Measurements from ENCODE around the gene ZNF841. TPM values are rescaled to one million over a fixed set of nuclear protein-coding genes. Genes with fewer than 3 reads are reported as not detected.
"Not testable (repeated sequence)": the region's sequence is repeated elsewhere in the genome, so short reads cannot be mapped to it uniquely, and the experiment has no call there.

ZNF841 gene
- 10 to 100 TPM; 10.4 to 12.1 TPM for total RNA-seq
- long read RNA-seq, partial matches to known transcripts, result 0 of 3 reads
- long read RNA-seq, other reads (novel, unspliced or antisense), result 3 of 3 reads

DNA sequence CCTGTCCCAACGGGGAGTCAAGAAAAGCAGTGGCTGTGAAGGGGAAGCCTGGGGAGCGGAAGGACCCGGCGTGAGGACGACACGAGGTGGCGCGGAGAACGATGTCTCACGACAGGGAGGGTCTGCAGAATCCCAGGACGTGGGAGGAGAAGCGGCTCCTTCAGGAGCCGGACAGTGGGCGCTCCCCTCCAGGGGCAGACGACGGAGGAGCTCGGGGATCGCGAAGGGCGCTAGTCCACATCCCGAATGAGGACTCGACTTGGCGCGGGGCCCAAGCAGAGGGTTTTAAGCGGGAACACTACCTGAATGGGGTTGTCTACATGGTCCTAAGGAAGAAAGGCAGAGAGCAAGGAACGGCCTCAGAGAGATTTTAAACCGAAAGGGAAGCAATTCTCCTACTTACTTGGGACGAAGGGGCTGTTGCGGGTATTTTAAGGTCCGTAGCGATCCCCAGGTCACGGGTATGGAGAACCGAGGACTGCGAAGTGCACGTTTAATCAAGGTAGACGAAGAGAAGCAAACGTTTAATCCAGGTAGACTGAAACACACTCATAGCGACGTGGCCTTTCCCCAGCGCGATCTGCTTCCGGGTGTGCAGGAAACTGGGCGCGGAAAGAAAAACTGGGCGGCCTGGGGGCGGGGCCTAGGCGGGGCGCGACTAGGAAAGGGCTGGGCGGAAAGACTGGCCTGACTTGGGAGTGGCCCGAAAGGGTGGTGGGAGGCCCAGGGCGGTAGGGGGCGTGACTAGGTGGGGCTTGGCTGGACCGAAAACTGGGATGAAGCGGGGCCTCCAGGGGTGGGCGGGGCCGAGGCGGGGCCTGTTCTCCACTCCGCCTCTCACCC is at the start of gene ZNF841:
ZNF841 (minus strand) TSS at position 594 of the 843 bp plus-strand sequence. CDS start 10,964 bp downstream, outside the sequence.
- DNase-seq, result peak; percentile 96
- intact Hi-C loops (cut with DNase I), result no loop called here
- ATAC-seq, result peak; percentile 100

DNA sequence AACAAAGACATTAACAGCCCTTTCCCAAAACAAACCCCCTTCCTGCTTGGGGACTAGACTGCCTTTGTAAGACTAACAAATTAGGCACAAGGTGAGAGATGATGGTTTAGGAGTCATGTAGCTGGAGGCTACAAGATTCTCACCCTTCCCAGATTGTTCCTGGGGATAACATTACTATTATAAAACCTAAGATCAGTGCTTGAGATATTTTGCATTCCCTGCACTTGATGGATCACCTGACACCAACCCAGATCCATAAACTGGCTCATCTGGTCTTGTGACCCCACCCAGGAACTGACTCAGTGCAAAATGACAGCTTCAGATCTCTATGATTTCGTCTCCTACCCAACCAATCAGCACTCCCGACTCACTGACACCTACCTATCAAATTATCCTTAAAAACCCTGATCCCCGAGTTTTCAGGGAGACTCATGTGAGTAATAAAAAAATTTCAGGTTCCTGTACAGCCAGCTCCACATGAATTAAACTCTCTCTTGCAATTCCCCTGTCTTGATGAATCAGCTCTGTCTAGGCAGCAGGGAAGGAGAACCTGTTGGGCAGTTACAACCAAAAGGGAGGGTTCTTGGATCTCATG is 46.5 kb upstream of the ZNF841 start:
- ATAC-seq, result no peak
- intact Hi-C loops (cut with DNase I), result no loop called here
- DNase-seq, result no peak

DNA sequence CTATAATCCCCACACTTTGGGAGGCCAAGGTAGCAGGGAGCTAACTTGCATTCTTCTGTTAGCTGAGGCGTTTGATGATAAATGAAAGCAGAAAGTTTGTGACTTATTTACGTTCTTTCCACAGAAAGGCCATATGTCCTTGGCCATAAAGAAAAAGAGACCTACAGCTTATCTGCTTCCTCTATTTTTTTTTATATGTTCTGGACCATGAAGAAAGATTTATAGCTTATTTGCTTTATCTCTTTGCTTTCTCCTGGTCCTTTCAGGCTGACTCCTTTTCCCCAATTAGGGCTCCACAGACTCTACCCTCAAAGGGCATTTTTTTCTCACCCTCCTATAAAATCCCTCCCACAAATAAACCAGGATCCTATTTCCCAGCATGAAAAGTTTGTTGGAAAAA is 45.6 kb upstream of the ZNF841 start:
- intact Hi-C loops (cut with DNase I), result no loop called here
- ATAC-seq, result no peak
- no peak for DNase-seq

DNA sequence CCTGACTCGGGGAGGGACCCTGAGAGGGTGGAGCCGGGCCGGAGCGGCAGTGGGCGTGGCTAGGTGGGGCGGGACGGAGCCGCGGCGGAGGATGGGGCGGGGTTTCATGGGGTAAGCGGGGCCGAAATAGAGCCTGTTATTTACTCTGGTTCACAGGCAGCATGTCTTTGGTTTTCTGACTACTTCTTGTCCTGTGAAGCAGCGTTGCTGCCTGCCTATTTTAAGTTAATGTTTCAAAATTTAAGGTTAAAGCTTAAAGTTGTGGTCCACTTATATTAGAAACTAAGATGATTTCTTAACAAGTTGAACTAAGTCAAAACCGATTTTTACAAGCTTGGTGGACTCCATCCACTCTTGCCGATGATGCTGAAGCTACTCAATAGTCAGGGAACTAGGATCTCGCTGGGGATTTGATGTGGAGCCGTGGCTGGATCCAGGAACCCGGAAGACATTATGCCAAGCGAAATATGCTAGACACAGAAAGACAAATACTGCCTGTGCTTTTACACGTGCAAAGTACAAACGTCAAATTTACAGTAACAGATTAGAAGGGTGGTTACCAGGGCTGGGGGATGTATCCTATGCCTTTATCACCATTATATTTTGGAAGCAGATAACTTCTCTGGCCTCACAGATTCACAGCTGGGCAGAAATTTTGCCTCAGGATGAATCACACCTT is 44.6 kb upstream of the ZNF841 start:
- peak; percentile 100 for ATAC-seq
- intact Hi-C loops (cut with DNase I), result no loop called here
- no peak for DNase-seq

DNA sequence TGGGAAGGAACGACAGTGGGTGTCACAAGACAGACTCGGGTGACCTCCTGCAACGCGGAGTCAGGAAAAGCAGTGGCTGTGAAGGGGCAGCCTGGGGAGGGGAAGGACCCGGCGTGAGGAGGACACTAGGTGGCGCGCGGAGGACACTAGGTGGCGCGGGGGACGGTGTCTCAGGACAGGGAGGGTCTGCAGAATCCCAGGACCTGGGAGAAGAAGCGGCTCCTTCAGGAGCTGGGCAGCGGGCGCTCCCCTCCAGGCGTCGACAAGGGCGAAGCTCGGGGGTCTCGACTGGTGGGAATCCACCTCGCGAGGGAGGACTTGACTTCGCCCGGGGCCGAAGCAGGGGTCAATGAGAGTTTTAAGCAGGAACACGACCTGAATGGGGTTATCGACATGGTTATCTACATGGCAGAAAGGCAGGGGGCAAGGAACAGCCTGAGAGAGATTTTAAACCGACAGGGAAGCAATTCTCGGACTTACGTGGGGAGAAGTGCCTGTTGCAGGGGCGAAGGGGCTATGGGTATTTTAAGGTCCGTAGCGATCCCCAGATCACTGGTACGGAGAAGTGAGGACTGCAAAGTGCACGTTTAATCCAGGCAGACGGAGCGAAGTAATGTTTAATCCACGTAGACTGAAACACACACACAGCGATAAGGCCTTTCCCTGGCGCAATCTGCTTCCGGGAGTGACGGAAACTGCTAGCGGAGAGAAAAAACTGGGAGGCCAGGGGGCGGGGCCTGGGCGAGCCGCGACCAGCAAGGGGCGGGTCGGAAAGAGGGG is 43.9 kb upstream of the ZNF841 start, which contains the start of gene ZNF616:
ZNF616 (minus strand) TSS at position 687 of the 780 bp plus-strand sequence. CDS start 9,426 bp downstream, outside the sequence.
- DNase-seq, result peak; percentile 97
- peak; percentile 95 to 96 for ATAC-seq
- intact Hi-C loops (cut with DNase I), result loop anchor here (1.0 to 5.0 kb wide), 2 partner anchors 98 kb away; no protein-coding TSS in a partner anchor

DNA sequence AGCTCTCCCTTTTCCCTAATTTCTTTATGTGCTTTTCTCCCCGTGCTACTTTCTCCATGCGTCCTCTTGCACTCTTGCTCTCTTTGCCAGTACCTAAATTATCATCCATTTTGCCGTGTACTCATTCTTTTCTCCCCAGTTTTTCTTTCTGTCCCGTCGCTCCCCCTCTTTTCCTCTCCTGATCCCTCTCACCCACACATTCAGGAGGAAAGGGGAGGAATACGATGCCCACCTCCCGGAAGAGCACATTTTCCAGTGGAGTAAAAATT is 43.4 kb upstream of the ZNF841 start:
- intact Hi-C loops (cut with DNase I), result loop anchor here (1.0 to 5.0 kb wide), 2 partner anchors 98 kb away; no protein-coding TSS in a partner anchor
- ATAC-seq, result no peak
- DNase-seq, result no peak

DNA sequence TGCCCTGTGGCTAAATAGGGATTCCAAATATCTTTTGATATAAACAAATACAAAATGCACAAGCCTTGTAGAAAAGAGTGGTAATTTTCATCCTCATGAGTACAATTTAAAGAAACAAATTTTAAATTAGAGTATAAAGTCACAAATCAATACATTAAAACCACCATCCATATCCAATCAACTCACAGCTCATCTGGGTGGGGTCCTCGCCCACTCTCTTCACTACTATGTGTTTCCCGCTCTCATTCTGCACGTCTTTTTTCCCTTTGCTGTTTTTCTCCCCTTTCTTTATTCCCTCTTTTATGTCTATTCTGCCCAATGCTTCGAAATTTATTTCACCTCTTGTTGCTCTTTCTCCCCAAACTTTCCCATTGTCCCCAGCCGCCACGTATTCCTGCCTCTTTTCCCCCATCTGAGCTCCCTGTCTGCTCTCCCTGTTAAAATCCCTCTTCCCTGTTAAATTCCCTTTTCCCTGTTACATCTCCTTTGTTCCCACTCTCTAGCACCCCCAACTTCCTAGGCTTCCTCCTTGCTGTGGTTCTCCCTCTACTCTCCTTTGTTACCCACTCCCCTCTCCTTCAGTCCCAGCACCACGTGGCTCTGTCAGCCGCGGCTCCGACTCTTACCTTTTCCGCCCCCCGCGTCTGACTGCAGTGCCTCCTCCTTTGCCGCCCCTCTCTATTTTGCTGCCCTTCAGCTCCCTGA is 42.9 kb upstream of the ZNF841 start:
- ATAC-seq (peak in 1 of 2 donors; percentile 25), DNase-seq (peak; percentile 29)
- intact Hi-C loops (cut with DNase I), result loop anchor here in 1 of 2 donors (5.0 kb wide), 1 partner anchor 99 kb away; no protein-coding TSS in a partner anchor

DNA sequence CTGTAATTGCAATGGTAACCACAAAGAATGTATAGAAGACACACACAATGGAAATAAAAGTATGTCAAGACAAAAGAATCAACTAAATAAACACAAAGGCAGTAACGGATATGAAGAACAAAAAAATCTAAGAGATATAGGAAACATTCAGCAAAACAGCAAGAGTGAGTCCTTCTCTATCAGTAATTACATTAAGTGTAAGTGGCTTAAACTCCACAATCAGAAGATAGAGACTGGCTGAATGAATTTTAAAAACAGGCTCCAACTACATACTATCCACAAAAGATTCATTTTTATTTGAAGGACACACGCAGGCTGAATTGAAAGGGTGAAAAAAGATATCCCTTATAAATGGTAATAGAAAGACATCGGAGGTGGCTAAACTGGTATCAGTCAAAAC is 24.7 kb upstream of the ZNF841 start:
- DNase-seq (no peak), ATAC-seq (no peak)
- intact Hi-C loops (cut with DNase I), result no loop called here

DNA sequence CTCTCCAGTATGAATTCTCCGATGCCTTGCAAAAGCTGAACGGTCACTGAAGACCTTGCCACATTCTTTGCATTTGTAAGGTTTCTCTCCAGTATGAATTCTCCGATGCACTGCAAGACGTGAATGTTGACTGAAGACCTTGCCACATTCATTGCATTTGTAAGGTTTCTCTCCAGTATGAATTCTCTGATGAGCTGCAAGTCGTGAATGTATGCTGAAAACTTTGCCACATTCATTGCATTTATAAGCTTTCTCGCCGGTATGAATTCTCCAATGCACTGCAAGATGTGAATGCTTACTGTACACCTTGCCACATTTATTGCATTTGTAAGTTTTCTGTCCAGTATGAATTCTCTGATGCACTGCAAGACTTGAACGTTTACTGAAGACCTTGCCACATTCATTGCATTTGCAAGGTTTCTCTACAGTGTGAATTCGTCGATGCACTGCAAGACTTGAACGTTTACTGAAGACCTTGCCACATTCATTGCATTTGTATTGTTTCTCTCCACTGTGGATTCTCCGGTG is 20.0 kb upstream of the ZNF841 start:
- intact Hi-C loops (cut with DNase I), result no loop called here
- DNase-seq, result no peak
- ATAC-seq, result no peak

DNA sequence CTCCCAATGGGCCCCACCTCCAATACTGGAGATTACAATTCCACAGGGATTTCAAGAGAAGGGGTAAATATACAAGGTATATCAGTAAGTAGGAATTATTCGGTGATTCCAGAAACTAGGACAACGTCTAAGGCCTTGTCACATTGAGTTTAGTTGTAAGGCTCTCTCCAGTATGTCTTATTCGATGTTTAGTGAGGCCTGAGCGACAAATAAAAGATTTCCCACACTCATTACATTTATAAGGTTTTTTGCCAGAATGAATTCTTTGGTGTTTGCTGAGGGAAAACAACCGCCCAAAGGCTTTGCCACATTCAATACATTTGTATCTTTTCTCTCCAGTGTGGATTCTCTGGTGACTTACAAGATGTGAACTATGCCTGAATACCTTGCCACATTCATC is 19.1 kb upstream of the ZNF841 start:
- no peak for ATAC-seq
- intact Hi-C loops (cut with DNase I), result no loop called here
- no peak for DNase-seq

DNA sequence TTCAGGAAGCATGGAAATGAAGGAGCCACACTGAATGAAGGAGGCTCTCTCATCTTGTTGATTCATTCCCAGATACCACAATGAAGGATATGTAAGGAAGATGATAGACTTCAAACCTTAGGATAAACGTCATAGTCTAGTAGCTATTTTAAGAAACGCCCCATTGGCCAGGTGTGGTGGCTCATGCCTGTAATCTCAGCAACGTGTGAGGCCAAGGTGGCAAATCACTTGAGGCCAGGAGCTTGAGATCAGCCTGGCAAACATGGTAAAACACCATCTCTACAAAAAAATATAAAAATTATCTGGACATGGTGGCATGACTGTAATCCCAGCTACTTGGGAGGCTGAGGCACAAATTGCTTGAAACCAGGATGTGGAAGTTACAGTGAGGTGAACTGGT is 17.1 kb upstream of the ZNF841 start:
- no peak for DNase-seq
- ATAC-seq, result no peak
- intact Hi-C loops (cut with DNase I), result no loop called here

DNA sequence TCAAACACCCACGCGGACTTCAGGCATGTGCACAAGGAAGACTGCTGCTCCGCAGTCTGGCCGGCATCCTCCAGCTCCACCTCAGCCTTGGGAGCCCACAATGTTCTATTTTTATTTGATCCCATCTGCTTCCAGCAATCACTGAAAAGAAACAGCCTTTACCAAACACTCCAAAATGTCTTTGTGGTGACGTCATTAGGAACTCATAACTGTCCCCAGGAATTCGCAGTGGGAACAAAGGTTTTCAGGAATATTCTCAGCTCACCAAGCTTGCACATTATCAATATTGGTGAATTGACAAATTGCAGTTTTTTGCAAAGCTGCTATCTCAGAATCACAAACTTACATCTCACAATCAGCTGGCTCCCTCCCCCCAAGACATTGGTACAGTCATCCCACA is 15.2 kb upstream of the ZNF841 start:
- DNase-seq (no peak), ATAC-seq (no peak)
- intact Hi-C loops (cut with DNase I), result no loop called here

DNA sequence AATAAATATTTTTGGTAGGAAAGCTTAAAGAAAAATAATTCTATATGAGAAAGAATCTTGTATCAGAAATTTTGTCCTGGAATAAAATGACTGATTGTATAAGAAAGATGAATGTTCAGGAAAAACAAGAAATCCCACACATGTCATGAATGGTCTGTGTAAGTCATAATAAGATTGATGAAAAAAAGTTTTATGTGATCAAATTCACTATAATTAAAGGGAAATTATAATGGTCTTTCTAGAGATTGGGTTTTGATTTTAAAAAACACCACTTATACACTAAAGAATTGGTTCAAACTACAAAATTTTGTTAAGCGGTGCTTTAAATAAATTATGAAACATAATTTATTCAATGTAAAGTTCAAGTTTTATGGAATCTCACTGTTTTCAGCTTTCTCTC is 7.2 kb upstream of the ZNF841 start:
- DNase-seq (no peak), ATAC-seq (no peak)
- intact Hi-C loops (cut with DNase I), result no loop called here

DNA sequence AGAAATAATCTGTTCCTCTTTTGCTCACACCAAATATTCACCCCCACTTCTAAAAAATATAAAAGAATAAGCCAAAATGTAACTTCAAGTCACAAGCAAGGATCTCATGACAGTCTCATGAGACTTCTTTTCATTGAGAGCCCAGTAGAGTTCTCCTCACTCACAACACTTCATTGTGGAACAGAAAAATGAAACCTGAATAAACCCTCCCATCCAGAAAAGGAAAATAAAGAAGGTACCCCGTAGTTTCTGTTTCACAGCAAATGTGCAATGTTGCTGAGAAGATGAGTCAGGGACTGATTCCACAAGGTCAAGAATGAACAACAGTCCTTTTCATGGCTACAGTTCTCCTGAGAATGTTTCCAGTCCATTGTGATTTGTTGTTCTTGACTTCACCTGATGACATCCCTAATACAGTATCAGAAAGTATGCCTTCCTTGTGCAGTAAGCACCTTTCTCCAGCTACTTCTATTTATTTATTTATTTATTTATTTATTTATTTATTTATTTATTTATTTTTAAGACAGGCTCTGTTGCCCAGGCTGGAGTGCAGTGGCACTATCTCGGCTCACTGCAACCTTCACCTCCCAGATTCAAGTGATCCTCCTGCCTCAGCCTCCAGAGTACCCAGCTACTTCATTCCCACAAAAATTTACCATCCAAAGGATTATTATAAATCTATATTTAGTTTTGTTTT is 6.4 kb upstream of the ZNF841 start:
- DNase-seq (no peak), ATAC-seq (no peak)
- intact Hi-C loops (cut with DNase I), result no loop called here

DNA sequence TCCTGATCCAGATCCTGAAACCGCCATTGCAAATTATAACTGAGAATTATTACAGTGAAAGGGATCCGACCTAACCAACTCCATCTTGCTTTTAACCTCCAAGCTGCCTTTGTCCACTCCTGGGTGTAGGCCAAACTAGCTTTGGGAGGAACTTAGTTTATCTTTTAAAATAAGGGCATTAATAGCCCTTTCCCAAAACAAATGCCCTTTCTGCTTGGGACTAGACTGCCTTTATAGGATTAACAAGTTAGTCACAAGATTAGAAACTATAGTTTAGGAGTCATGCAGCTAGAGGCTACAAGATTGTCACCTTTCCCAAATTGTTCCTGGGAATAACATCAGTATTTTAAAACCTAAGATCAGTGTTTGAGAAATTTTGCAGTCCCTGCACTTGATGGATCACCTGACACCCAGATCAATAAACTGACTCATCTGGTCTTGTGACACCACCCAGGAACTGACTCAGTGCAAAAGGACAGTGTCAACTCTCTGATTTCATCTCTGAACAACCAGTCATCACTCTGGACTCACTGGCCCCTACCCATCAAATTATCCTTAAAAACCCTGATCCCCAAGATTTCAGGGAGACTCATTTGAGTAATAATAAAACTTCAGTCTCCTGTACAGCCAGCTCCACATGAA is 4.1 kb upstream of the ZNF841 start:
- no peak for DNase-seq
- intact Hi-C loops (cut with DNase I), result no loop called here
- no peak for ATAC-seq

DNA sequence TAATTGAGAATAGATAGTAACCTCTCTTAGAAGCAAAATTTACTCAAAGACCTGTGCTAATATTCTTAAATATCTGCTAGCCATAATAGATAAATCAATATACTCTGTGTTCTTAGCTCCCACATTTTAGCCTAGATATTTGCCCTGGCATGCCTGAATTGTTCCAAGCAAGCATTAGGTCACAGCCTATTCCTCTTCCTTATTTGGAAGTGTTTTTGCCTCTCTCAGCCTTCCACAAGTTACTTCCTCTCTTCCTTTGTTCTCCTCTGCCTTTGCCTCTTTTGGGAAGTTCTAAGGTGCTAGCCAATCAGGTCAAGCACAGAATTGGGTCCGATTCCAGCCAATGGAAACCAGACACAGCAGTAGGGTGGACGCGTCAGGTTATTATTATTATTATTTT is 851 bp upstream of the ZNF841 start:
- ATAC-seq; intact Hi-C loops (cut with DNase I); DNase-seq: not testable (repeated sequence)

DNA sequence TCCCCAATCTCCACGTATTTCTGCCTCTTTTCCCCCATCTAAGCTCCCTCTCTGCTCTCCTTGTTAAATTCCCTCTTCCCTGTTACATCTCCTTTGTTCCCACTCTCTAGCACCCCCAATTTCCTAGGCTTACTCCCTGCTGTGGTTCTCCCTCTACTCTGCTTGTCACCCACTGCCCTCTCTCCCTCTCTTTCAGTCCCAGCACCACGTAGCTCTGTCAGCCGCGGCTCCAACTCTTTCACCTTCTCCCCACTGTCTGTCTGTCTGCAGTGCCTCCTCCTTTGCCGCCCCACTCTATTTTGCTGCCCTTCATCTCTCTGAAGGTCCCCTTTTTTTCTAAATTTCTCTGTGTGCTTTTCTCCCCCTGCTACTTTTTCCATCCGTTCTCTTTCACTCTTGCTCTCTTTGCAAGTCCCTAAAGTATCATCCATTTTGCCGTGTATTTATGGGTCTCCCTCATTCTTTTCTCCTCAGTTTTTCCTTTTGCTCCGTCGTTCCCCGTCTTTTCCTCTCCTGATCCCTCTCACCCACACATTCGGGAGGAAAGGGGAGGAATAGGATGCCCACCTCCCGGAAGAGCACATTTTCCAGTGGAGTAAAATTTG is 937 bp downstream of the ZNF841 start:
- DNase-seq, result no peak
- intact Hi-C loops (cut with DNase I), result no loop called here
- ATAC-seq, result peak in 1 of 2 donors; percentile 25
